ENCODE data around the gene CHST8.

Gene CHST8

GRCh38 chr19:33784432-33784831 lies 162.7 kb downstream of the CHST8 start:
- no peak for TF ChIP-seq CTCF (IDR thresholded peaks at IDR 0.05)

- no peak for TF ChIP-seq CTCF (IDR thresholded peaks at IDR 0.05)
Measured at GRCh38 chr19:33785795-33786194, 164.0 kb downstream of the CHST8 start.

- TF ChIP-seq CTCF (IDR thresholded peaks at IDR 0.05), result no peak
Measured at GRCh38 chr19:33788676-33789075, 166.9 kb downstream of the CHST8 start.

- no peak for TF ChIP-seq CTCF (IDR thresholded peaks at IDR 0.05)
Measured at GRCh38 chr19:33789344-33789743, 167.6 kb downstream of the CHST8 start.

- no peak for TF ChIP-seq CTCF (IDR thresholded peaks at IDR 0.05)
Measured at GRCh38 chr19:33794683-33795369, 173.1 kb downstream of the CHST8 start.

- peak; percentile 97 for TF ChIP-seq CTCF (IDR thresholded peaks at IDR 0.05)
Measured at GRCh38 chr19:33795370-33796163, 173.8 kb downstream of the CHST8 start.

GRCh38 chr19:33796164-33796875 lies 174.6 kb downstream of the CHST8 start, which contains the start of gene KCTD15:
Gene KCTD15, plus strand, starts transcription at chr19:33796870. Its CDS starts 3,585 bp downstream, at chr19:33800455.
- TF ChIP-seq CTCF (IDR thresholded peaks at IDR 0.05), result no peak

Measured in LNCAP (cell line).